Psoas muscle (tissue), 8 donors: ENCODE results near the gene CCDC146. TPM values are rescaled to one million over a fixed set of nuclear protein-coding genes. Genes with fewer than 3 reads are reported as not detected.
"Not testable (repeated sequence)": the region's sequence is repeated elsewhere in the genome, so short reads cannot be mapped to it uniquely, and the experiment has no call there.

Experiments
- ATAC-seq, 4 donors: fragments of 200-7000 bp; cut with Tn5 transposase; one replicate each; pipeline ENCODE4 v1.9.1; 2020; ENCODE audit warnings: moderate library complexity in 3 of 4, mild to moderate bottlenecking in 2 of 4
- DNase-seq, 2 donors: peaks; one replicate each; pipeline ENCODE4 v3.0.0-alpha.2; 2020
- H3K27ac ChIP-seq: fragments of 200-600 bp; one replicate; pipeline ENCODE4 v1.8.0; 2022
- H3K27me3 ChIP-seq, 3 donors: fragments of 200-600 bp in 1 of 3; one replicate each; pipeline versions ENCODE4 v1.6.1 to v1.8.0; 2013 to 2022; ENCODE audit warnings: low read length in 2 of 3, mild to moderate bottlenecking in 2 of 3, moderate library complexity in 1 of 3; ENCODE audit not compliant: insufficient read depth in 3 of 3
- H3K36me3 ChIP-seq, 2 donors: fragments of 200-600 bp in 1 of 2; one replicate each; pipeline versions ENCODE4 v1.6.1 to v1.8.0; 2013 to 2022; ENCODE audit warnings: low read depth in 1 of 2, mild to moderate bottlenecking in 1 of 2, moderate library complexity in 1 of 2; ENCODE audit not compliant: insufficient read depth in 1 of 2
- H3K4me1 ChIP-seq: fragments of 200-600 bp; one replicate; pipeline ENCODE4 v1.8.0; 2022
- H3K4me3 ChIP-seq: fragments of 200-600 bp; one replicate; pipeline ENCODE4 v1.8.0; 2022; ENCODE audit warnings: mild to moderate bottlenecking
- H3K9me3 ChIP-seq: fragments of 200-600 bp; one replicate; pipeline ENCODE4 v1.8.0; 2022
- WGBS, 3 donors: extraction: QIAGEN DNeasy Blood & Tissue Kit; methylation state at CpG; one replicate each; pipeline versions ENCODE4 v1.1.6 to v1.1.7; 2013; 5-methylcytosine and 5-hydroxymethylcytosine counted together
- intact Hi-C, 2 donors: fragments of 100-400 bp; cut with DNase I; formaldehyde crosslinking; loops; one replicate each; pipeline versions ENCODE4 v1.11.0 to v1.14.2; 2022
- polyA plus RNA-seq, 3 donors: library from polyadenylated mRNA; stranded (reverse); fragments of 200-250 nt; gene quantifications; one replicate each; pipeline ENCODE4 v1.2.3, GENCODE V29; 2013
- total RNA-seq, 4 donors: library from RNA; stranded (reverse); fragmentation: NEBNext Ultra II Directional in 2 of 4; extraction: Animal tissue kit (Norgen Biotek cat#: 25700) in 2 of 4; gene quantifications; one replicate each; pipeline versions ENCODE4 v1.2.1 to v1.2.4, GENCODE V29; 2021 to 2023
- TF ChIP-seq, protein P1 (sequence below): fragments of 200-600 bp; IDR thresholded peaks from one replicate; pipeline ENCODE4 v1.8.0; 2022; ENCODE audit warnings: antibody characterized with exemption
- donor health status: healthy with polysubstance abuse.
- donor health status: DM: no; HTN: no; CAD: no; lungs with moderate emphysema.
- donor health status: Bipolar disorder and iron deficiency.
- donor health status: healthy.
- donor health status: DM: yes; HTN: yes; CAD: no.
- donor health status: DM: no; HTN: no; CAD: no.
- donor health status: DM: no; HTN: no; CAD: no.
- donor health status: DM: yes; HTN: yes; CAD: no.

CCDC146 gene
- total and polyA plus RNA-seq, 7 donors = 1.2 to 3.5 (median 1.9) TPM

DNA sequence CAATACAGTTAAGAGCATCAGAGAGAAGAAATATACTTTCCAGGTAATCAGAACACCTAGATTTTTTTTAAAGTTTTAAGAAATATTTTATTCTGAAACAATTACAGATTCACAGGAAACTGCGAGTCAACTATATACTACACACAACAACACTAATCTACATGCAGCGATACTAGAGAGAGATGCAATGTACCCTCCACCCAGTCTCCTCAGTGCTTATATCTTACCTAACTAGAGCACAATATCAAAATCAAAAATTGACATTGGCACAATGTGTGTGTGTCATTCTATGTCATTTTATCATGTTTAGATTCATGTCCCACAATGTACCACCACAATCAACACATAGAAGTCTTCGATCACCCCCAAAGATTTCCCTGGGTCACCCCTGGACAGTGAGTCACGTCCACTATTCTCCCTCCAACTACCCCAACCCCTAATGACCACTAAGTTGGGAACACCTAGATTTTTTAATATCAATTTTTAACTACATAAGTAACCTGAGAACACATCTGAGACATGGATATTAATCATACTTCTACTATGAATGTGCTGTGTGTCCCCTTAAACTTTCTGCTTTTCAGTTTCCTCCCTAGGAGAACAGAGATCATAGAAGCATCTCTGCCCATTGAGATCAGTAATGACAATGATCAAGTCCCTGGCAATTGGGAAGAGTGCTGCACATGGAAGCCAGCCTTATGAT is 207.2 kb downstream of the CCDC146 start:
- no peak for ATAC-seq
- Histone ChIP-seq H3K9me3 (no peaks in the 10 kb centered on the region), H3K27ac (peak overlapping the region; percentile 11), H3K4me3 (no peak overlapping the region), H3K36me3 (peaks cover 0 to 6% of the 10 kb centered on the region in 2 donors), H3K4me1 (peaks cover 9% of the 10 kb centered on the region), H3K27me3 (no peaks in the 10 kb centered on the region)
- TF ChIP-seq, protein P1, sequence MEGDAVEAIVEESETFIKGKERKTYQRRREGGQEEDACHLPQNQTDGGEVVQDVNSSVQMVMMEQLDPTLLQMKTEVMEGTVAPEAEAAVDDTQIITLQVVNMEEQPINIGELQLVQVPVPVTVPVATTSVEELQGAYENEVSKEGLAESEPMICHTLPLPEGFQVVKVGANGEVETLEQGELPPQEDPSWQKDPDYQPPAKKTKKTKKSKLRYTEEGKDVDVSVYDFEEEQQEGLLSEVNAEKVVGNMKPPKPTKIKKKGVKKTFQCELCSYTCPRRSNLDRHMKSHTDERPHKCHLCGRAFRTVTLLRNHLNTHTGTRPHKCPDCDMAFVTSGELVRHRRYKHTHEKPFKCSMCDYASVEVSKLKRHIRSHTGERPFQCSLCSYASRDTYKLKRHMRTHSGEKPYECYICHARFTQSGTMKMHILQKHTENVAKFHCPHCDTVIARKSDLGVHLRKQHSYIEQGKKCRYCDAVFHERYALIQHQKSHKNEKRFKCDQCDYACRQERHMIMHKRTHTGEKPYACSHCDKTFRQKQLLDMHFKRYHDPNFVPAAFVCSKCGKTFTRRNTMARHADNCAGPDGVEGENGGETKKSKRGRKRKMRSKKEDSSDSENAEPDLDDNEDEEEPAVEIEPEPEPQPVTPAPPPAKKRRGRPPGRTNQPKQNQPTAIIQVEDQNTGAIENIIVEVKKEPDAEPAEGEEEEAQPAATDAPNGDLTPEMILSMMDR = no peak
- 94 to 96% (median 95%) methylated on average over 4 of the region's 4 CpGs for WGBS, 3 donors
- no peak for DNase-seq
- intact Hi-C loops = loop anchor here in 1 of 2 donors (10.0 kb wide), 1 partner anchor 205 kb away; the partner anchor contains the start of gene CCDC146

DNA sequence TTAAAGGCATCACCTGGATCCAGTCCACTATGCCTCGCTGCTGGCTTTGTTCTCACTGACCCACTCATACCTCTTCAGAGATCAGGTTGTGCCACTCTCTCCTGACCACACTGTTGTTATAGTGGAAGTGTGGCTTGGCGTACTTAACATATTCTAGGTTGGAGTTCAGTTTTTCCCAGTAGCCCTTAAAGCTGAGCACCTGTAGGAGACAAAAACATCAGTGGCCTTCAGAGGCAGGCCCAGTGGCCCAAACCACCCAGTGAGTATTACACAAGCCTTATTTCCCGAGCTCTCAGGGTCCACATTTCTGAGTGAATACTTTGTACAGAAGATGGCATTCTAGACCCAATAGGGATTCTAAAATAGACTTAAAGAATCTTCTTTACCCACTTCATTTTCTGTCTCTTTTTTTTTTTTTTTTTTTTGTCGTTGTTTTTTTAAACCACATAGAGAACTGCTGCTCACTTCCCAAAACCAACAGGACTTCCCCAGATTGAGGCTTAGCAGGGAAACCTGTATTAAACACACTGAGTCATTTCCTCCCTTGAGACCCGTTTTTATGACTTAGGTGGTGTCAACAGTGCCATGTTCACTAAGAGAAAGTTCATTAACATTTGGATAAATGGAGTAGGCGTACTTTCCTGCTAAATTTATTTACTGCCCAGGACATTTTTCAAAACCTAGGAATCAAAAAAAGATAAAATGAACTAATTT is 207.9 kb downstream of the CCDC146 start:
- 63 to 76% (median 72%) methylated on average over 6 of the region's 6 CpGs for WGBS, 3 donors
- TF ChIP-seq, protein P1 = no peak
- no peak overlapping the region for H3K4me3 ChIP-seq

DNA sequence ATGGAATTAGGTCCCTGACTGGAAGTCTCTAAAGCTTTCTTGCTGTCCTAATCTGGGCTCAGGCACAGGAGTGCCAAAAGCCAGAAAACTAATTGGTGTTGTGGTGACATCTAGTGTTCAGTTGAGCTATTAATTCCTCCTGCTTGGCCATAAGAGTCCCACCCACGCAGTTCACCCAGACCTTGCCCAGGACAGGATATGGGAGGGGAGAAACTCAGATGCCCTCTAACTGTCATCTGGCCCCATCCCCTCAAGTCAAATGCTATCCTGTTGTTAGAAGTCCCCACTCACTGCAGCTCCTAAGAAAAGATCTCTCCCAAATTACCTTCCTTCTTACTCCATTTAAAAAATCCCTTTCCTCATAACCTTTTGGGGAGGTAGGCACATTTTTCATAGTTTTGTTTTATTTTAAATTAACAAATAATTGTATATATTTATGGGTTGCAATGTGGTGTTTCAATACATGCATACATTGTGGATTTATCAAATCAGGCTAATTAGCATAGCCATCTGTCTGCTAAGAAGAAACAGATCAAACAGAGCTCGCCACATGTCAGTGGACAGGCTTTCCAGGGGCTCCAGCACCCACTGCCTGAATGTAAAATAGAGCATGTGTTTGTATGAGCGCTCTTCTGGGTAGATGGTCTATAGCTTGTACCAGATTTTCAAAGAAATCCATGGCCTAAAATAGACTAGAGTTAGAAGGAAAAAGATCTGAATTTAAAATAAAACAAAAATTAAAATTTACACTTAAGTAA is 209.7 kb downstream of the CCDC146 start:
- Histone ChIP-seq H3K4me1 (peaks cover 9% of the 10 kb centered on the region), H3K9me3 (no peaks in the 10 kb centered on the region), H3K4me3 (no peak overlapping the region), H3K27ac (no peak overlapping the region), H3K36me3 (no peaks in the 10 kb centered on the region), H3K27me3 (no peaks in the 10 kb centered on the region)
- ATAC-seq (peak; percentile 89 to 97 (median 94)), DNase-seq (peak; percentile 48 to 66)
- TF ChIP-seq, protein P1 = peak; percentile 65
- intact Hi-C loops = loop anchor here in 1 of 2 donors (10.0 kb wide), 1 partner anchor 207 kb away; the partner anchor contains the start of gene CCDC146
- WGBS, 3 donors = 57 to 62% (median 62%) methylated on average over 3 of the region's 3 CpGs

More for the DNA sequence above, 207.9 kb downstream of the CCDC146 start:
- H3K27ac ChIP-seq = peak overlapping the region; percentile 11
- H3K9me3 ChIP-seq = no peaks in the 10 kb centered on the region
- no peaks in the 10 kb centered on the region for H3K27me3 ChIP-seq
- DNase-seq (no peak), ATAC-seq (no peak)
- peaks cover 9% of the 10 kb centered on the region for H3K4me1 ChIP-seq
- intact Hi-C loops = loop anchor here in 1 of 2 donors (10.0 kb wide), 1 partner anchor 206 kb away; the partner anchor contains the start of gene CCDC146
- H3K36me3 ChIP-seq = peaks cover 0 to 6% of the 10 kb centered on the region in 2 donors

DNA sequence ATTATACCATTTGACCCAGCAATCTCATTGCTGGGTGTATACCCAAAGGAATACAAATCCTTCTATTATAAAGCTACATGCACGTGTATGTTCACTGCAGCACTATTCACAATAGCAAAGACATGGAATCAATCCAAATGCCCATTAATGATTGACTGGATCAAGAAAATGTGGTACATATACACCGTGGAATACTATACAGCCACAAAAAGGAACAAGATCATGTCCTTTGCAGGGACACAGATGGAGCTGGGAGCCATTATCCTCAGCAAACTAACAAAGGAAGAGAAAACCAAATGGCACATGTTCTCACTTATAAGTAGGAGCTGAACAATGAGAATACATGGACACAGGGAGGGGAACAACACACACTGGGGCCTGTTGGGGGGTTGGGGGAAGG is 211.6 kb downstream of the CCDC146 start:
- H3K4me3 ChIP-seq, H3K27ac ChIP-seq, H3K27me3 ChIP-seq, H3K36me3 ChIP-seq, ATAC-seq, H3K9me3 ChIP-seq, DNase-seq: not testable (repeated sequence)
- intact Hi-C loops = loop anchor here in 1 of 2 donors (10.0 kb wide), 1 partner anchor 209 kb away; the partner anchor contains the start of gene CCDC146
- H3K4me1 ChIP-seq = peaks cover 18% of the 10 kb centered on the region
- WGBS, 3 donors = 89 to 98% (median 94%) methylated on average over 2 of the region's 2 CpGs
